NCI-H2107 (cell line): ENCODE measurements around the gene EPC2.
"Not testable (repeated sequence)": the region's sequence is repeated elsewhere in the genome, so short reads cannot be mapped to it uniquely, and the experiment has no call there.

Experiments used
- DNase-seq: peaks from one replicate; lab custom pipeline; 2025; lab: John Stamatoyannopoulos, UW

The EPC2 gene

DNA sequence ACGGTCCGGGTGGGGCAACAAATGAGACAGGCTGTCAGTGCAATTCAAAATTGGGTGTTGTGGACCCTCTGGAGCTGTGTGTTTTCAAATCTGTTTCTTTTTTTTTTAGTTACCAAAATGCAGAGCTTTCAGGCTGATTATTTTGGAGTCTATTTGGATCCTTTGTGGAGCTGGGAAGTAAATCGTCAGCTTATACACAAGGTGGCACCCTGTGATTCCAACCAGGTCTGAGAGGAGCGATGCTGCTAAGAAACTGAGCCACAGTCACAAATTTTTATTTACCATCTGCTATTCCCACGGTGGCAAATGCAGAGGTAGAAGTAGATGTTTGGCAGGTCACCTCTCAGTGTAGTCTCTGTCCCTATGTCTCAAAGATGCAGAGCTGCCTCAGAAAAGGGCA, 3.8 kb upstream of the EPC2 start:
- DNase-seq: no peak

DNA sequence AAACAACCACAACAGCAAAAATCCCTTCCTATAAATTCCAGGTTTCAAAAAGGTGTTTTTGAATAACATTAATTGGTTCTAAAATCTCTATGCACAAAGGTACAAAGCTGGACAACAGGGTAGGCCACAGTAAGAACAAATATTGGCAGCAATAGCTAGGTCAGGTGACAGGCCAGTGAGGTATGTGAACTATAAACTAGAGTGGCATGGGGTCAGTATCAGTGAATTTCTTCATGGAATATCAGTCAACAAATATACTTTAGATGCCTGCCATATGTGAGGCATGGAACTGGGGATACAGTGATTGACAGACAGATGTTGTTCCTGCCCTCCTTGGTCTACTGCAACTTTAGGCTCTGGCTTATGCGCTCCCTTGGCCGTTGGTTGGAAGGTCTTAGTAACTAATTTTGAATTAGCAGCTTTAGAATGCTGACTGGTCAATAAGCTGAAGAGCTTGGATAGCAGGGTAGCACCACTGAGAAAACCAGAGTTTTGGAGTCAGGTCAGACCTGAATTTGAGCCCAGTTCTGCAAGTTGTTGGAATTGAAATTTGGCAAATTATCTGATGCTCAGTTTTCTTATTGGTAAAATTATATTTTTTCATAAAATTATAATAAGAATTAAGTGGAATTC, 2.3 kb upstream of the EPC2 start:
- no peak for DNase-seq

DNA sequence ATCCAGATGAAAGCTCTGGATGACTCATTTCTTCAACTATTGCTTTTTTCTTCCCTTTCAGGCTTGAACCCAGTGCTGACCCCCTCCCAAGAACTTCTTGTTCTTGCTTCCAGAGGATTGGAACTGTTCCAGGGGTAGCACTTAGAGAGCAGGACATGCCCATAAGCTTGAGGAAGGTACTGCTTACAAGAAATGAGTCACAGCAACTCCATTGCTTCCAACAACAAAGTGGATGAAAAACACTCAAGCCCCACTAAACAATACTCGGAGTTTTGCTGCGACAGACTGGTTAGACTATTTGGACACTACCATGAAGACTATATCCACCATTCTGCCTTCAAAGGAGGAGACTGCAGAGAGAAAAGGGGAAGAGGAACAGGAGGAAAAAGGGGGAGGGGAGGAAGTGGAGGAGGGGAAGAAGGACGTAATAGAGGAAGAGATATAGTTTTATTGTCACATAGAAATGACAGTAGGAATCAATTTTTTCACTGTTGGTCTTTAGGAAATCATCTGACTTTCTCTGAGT, 1.6 kb upstream of the EPC2 start:
- DNase-seq: no peak

GRCh38 chr2:148643421-148643820, 1.1 kb upstream of the EPC2 start:
- no peak for DNase-seq

DNA sequence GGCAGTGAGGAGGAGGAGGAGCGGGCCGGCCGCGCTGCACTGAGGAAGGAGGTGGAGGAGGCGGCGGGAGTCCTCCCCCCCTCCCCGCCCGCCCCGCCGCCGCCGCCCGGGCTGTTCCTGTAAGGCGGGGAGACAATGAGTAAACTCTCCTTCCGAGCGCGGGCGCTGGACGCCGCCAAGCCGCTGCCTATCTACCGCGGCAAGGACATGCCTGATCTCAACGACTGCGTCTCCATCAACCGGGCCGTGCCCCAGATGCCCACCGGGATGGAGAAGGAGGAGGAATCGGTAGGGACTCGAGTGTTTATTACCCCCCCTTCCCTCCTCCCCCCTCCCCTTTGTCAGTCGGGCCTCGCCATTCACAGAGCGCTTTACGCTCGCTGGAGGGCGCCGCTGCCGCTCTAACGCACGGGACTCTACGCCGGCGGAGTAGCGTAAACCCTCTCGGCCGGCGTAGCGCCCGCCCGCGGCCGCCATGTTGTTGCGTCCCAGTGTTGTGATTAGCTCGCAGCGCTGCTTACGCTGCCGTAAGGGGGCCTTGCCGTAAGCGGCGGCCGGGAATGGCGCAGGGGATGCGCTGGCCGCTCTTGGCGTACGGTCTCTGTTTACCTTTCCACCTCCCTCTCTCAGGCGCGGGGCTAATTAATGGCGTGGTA, 460 bp downstream of the EPC2 start:
- peak; percentile 94 for DNase-seq

- peak; percentile 25 for DNase-seq
Observed at GRCh38 chr2:148645539-148646230, 1.1 kb downstream of the EPC2 start.

GRCh38 chr2:148646231-148646559, 1.6 kb downstream of the EPC2 start:
- DNase-seq: no peak

- not testable (repeated sequence) for DNase-seq
Observed at GRCh38 chr2:148647711-148648110, 3.2 kb downstream of the EPC2 start.

GRCh38 chr2:148649936-148650335, 5.4 kb downstream of the EPC2 start:
- no peak for DNase-seq

- DNase-seq: no peak
Observed at GRCh38 chr2:148650881-148651280, 6.3 kb downstream of the EPC2 start.

GRCh38 chr2:148651972-148652371, 7.4 kb downstream of the EPC2 start:
- no peak for DNase-seq

- DNase-seq: no peak
Observed at GRCh38 chr2:148653437-148653836, 8.9 kb downstream of the EPC2 start.

DNA sequence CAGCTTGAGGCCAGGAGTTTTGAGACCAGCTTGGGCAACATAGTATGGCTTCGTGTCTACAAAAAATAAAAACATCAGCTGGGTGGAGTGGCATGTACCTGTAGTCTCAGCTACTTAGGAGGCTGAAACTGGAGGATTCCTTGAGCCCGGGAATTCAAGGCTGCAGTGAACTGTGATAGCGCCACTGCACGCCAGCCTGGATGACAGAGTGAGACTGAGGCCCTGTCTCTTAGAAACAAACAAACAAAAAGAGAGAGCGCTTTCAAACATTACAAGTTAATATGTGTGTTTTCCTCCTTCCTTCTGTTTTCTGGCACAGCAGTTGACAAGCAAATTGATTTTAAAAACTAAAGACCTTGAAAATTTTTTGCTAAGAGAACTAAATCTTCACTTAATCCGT, 9.9 kb downstream of the EPC2 start:
- DNase-seq: no peak

DNA sequence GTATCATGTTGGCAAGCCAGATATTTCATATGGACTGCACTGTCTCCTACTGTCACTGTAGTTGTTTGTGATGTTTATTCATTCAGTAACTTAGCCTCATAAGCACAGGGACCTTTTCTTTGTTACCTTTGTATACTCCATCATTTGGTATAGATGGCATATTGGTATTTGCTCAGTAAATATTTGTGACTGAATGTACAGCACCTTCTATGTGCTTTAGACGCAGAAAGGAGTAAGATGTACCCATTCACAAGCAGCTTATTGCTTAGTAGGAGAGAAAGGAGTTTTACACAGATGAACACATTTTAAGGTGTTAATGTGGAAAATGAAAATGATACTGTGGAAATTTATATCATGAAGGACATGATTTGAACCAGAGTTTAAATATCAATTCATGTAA, 12.0 kb downstream of the EPC2 start:
- no peak for DNase-seq

DNA sequence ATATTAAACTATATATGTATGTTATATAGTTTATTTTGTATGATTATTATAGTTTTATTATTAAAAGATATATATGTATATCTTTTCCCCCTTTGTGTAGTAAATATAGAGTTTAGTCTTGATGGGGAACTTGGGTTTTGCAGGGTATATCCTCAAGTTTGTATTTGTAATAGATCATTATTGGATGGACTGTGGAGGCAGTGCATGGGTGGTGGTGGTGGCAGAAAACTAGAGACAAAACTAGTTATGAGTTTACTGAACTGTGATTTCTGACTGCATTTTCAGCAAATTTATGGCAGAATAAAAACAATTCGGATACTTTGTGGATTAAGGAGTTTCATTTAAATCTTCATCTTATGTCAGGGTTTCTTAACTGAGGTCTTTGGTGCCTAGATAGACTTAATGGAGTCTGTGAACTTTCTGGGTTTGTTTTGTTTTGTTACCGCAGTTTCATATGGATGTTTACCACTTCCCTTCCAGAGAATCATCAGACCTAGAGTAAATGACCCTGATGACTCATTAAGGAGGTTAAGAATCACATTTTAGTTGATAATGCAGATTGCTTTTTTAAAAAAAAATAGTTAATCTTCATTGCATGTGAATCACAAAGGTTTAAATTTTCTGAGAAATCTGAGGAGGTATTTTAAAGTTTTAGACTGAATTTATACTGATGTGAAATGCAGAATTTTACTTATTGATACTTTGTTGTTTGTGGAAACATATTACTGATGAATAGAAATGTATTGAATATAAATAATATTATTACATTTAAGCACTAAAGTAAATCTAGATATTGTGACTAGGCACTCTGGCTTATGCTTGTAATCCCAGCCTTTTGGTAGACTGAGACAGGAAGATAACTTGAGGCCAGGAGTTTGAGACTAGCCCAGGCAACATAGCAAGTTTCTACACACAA, 14.5 kb downstream of the EPC2 start:
- no peak for DNase-seq

DNA sequence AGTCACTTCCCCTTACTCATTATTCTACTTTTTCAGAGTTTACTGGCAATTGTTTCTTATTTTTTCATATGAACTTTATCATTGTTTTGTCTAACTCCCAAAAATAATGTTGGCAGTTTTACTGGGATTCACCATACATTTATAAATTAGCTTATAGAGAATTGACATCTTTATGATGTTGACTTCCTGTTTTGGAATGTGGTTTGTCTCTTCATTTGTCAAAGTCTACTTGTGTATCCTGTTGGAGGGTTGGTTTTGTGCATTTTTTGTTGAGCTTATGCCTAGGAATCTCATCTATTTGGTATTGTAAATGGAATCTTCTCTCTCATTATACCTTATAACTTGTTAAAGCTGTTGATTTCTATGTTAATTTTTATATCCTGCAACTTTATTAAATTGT, 16.4 kb downstream of the EPC2 start:
- no peak for DNase-seq

DNA sequence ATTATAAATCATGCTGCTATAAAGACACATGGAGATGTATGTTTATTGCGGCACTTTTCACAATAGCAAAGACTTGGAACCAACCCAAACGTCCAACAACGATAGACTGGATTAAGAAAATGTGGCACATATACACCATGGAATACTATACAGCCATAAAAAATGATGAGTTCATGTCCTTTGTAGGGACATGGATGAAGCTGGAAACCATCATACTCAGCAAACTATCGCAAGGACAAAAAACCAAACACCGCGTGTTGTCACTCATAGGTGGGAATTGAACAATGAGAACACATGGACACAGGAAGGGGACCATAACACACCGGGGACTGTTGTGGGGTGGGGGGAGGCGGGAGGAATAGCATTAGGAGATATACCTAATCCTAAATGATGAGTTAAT, 17.8 kb downstream of the EPC2 start:
- not testable (repeated sequence) for DNase-seq

DNA sequence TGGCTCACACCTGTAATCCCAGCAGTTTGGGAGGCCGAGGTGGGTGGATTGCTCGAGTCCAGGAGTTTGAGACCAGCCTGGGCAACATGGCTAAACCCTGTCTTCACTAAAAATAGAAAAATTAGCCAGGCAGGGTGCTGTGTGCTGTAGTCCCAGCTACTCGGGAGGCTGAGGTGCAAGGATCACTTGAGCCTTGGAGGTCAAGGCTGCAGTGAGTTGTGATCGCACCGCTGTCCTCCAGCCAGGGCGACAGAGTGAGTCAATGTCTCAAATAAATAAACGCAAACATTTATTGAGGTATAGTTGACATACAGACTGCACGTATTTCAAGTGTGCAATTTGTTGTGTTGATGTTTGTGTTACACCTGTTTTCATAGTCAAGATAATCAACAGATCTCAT, 19.7 kb downstream of the EPC2 start:
- DNase-seq: no peak

DNA sequence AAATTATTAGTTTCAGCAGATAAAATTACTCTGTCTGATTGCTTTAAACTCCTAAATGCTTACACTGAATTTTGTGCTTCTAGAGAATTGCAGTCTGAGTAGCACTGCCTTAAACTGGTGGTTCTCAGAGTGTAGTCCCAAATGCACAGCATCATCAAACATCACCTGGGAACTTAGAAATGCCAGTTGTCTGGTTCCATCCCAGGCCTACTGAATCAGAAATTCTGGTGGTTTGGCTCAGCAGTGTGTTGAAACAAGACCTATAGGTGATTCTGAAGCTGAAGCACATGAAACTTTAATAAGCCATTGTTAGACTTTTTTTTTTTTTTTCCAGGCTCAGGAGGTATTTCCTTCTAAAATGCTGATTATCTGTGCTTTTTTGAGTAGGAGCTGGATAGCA, 22.0 kb downstream of the EPC2 start:
- no peak for DNase-seq

GRCh38 chr2:148667113-148667836, 22.7 kb downstream of the EPC2 start:
- no peak for DNase-seq

GRCh38 chr2:148670773-148671172, 26.2 kb downstream of the EPC2 start:
- no peak for DNase-seq
